ENCODE measurements around the gene RFX4. TPM values are rescaled to one million over a fixed set of nuclear protein-coding genes. Genes with fewer than 3 reads are reported as not detected.

Gene RFX4
- total and polyA plus RNA-seq, 10 of the 15 experiments (the other 5 are each of a cell fraction or from before 2014, with no cell fraction given) = 0.02 to 0.23 TPM; not detected in 8

DNA sequence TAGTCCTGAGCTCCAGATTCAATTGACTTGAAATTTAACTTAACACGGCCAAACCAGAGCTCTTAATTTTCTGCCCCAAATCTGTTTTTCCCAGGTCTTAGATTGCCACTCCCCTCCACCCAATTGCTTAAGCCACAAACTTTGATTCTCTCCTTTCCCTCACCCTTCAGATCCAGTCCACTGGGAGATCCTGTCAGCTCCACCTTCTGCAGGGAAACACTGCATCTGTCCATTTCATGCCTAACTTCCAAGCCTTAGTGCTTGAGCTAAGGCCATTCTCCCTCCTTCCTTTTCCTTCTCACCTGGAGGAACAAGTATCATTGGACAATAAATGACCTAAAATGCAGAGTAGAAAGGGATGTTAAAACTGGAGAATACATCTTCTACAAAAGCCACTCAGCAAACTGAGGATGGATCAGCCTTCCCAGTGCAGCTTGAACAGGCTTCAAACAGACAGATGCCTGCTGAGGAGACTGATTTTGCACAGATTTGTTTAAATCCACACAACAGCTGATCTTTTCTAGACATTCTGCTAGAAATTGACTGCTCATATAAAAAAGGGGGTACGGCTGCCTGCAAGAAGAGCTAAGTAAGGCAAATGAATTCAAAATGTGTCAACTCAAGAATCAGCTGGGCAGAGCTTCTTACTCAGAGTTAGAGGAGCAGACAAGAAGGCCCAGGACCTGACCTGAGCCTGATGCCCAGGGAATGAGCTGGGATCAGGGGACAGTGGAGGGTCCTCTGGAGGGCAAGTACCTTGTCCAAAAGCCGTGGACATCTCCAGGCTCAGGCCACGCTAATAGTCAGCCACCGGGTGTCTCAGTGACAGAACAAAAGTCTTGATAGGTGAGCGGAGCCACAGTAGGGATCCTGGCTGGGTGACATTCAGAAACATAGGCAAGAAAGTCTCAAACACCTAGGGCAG is 110.4 kb downstream of the RFX4 start:
- Histone ChIP-seq H3K4me2 (ENCODE audit: control insufficient read depth, insufficient read depth) (no peak overlapping the region), H3K4me3 (no peak overlapping the region), H3K36me3 (ENCODE audit: control insufficient read depth in 2 of 2, insufficient read depth in 2 of 2, low read length in 1 of 2) (no peaks in the 10 kb centered on the region), H3K79me2 (ENCODE audit: control insufficient read depth, insufficient read depth, low read length) (no peaks in the 10 kb centered on the region), H3K9me3 (replicated peaks; ENCODE audit: control insufficient read depth, insufficient read depth, low read length) (no peaks in the 10 kb centered on the region), H3K4me1 (ENCODE audit: control insufficient read depth, insufficient read depth, low read length) (no peaks in the 10 kb centered on the region), H2AFZ (ENCODE audit: control insufficient read depth, low read depth, low read length) (no peak overlapping the region), H4K20me1 (ENCODE audit: control insufficient read depth, insufficient read depth) (no peaks in the 10 kb centered on the region), H3K27ac (ENCODE audit: control insufficient read depth, insufficient read depth) (no peak overlapping the region), H3K9ac (ENCODE audit: control insufficient read depth, insufficient read depth, low read length) (no peak overlapping the region), H3K27me3 (replicated peaks in 1 of 2; ENCODE audit: control insufficient read depth in 2 of 2, insufficient read depth in 2 of 2, low read length in 1 of 2) (no peaks in the 10 kb centered on the region)
- ChIA-PET SMC1A (ENCODE audit: uncharacterized antibody, unreplicated experiment) (interaction anchor here (1.2 kb wide), 1 partner anchor 9 kb away, joined by 4 read pairs; no protein-coding TSS in a partner anchor), POLR2A (no interaction called here), CTCF (interaction anchor here (0.7 to 1.0 kb wide), 3 partner anchors 26 to 146 kb away, joined by 3 to 4 read pairs (median 3); no protein-coding TSS in a partner anchor), RAD21 (ENCODE audit: unreplicated experiment) (interaction anchor here (0.8 kb wide), 1 partner anchor 149 kb away, joined by 3 read pairs; no protein-coding TSS in a partner anchor)
- 38% methylated on average over 6 of the region's 6 CpGs for WGBS (ENCODE audit: insufficient coverage, insufficient replicate concordance, low lambda C conversion rate, missing lambda C conversion rate)
- ATAC-seq = no peak
- TF ChIP-seq IRF4 (IDR thresholded peaks at IDR 0.05; ENCODE audit: low read depth, low read length) (no peak), JUNB (IDR thresholded peaks at IDR 0.05) (no peak)
- TF ChIP-seq, protein P1, sequence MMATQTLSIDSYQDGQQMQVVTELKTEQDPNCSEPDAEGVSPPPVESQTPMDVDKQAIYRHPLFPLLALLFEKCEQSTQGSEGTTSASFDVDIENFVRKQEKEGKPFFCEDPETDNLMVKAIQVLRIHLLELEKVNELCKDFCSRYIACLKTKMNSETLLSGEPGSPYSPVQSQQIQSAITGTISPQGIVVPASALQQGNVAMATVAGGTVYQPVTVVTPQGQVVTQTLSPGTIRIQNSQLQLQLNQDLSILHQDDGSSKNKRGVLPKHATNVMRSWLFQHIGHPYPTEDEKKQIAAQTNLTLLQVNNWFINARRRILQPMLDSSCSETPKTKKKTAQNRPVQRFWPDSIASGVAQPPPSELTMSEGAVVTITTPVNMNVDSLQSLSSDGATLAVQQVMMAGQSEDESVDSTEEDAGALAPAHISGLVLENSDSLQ (IDR thresholded peaks at IDR 0.05) = no peak
- in situ Hi-C loops (cut with MboI) (no loop called here), intact Hi-C loops (cut with micrococcal nuclease; ENCODE audit: unreplicated experiment) (no loop called here)
- no peak for DNase-seq (ENCODE audit: low read depth, low spot score)
- BruUV-seq (replicated peaks) = no TSS peak
- no peak for FAIRE-seq

DNA sequence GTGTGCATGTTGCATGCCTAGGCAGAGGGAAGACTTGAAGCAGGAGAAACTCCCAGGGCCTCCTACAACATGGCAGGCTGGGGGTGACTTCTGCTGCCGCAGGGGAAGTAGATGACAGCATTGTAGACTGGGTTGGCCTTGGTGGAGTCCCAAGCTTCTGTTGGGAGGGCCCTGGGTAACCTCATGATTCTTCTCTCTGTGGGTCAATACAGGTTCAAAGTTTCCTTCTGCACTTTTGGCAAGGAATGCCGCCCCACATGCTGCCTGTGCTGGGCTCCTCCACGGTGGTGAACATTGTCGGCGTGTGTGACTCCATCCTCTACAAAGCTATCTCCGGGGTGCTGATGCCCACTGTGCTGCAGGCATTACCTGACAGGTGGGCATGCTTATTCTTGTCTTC is 113.3 kb downstream of the RFX4 start:
- POLR2A ChIA-PET = no interaction called here
- H3K27ac ChIP-seq (ENCODE audit: control insufficient read depth, insufficient read depth) = no peak overlapping the region
- SMC1A ChIA-PET (ENCODE audit: uncharacterized antibody, unreplicated experiment) = no interaction called here
- no TSS peak for BruUV-seq (replicated peaks)
- DNase-seq (ENCODE audit: low read depth, low spot score) (no peak), FAIRE-seq (no peak), ATAC-seq (no peak)
- RAD21 ChIA-PET (ENCODE audit: unreplicated experiment) = no interaction called here
- H4K20me1 ChIP-seq (ENCODE audit: control insufficient read depth, insufficient read depth) = no peaks in the 10 kb centered on the region
- H3K79me2 ChIP-seq (ENCODE audit: control insufficient read depth, insufficient read depth, low read length) = no peaks in the 10 kb centered on the region
- no peak overlapping the region for H3K4me2 ChIP-seq (ENCODE audit: control insufficient read depth, insufficient read depth)
- intact Hi-C loops (cut with micrococcal nuclease; ENCODE audit: unreplicated experiment) = no loop called here
- no peak overlapping the region for H3K4me3 ChIP-seq
- H3K9me3 ChIP-seq (replicated peaks; ENCODE audit: control insufficient read depth, insufficient read depth, low read length) = no peaks in the 10 kb centered on the region
- CTCF ChIA-PET = no interaction called here
- WGBS (ENCODE audit: insufficient coverage, insufficient replicate concordance, low lambda C conversion rate, missing lambda C conversion rate) = 51% methylated on average over 6 of the region's 6 CpGs
- H3K9ac ChIP-seq (ENCODE audit: control insufficient read depth, insufficient read depth, low read length) = no peak overlapping the region
- no peak overlapping the region for H2AFZ ChIP-seq (ENCODE audit: control insufficient read depth, low read depth, low read length)
- H3K4me1 ChIP-seq (ENCODE audit: control insufficient read depth, insufficient read depth, low read length) = no peaks in the 10 kb centered on the region
- no peaks in the 10 kb centered on the region for H3K27me3 ChIP-seq (replicated peaks in 1 of 2; ENCODE audit: control insufficient read depth in 2 of 2, insufficient read depth in 2 of 2, low read length in 1 of 2)
- in situ Hi-C loops (cut with MboI) = no loop called here
- no peaks in the 10 kb centered on the region for H3K36me3 ChIP-seq (ENCODE audit: control insufficient read depth in 2 of 2, insufficient read depth in 2 of 2, low read length in 1 of 2)
- TF ChIP-seq SMC3 (IDR thresholded peaks at IDR 0.05; ENCODE audit: borderline replicate concordance, low read length) (no peak), MXI1 (IDR thresholded peaks at IDR 0.05; ENCODE audit: low read depth, low read length) (no peak), SREBF1 (IDR thresholded peaks at IDR 0.05; ENCODE audit: low read length) (no peak), ZNF274 (IDR thresholded peaks at IDR 0.05; ENCODE audit: insufficient read depth, insufficient read length) (no peak), HDGF (IDR thresholded peaks at IDR 0.05) (no peak), TAF1 (IDR thresholded peaks at IDR 0.05; ENCODE audit: borderline replicate concordance, low read depth, low read length) (no peak)
- TF ChIP-seq, protein P2, sequence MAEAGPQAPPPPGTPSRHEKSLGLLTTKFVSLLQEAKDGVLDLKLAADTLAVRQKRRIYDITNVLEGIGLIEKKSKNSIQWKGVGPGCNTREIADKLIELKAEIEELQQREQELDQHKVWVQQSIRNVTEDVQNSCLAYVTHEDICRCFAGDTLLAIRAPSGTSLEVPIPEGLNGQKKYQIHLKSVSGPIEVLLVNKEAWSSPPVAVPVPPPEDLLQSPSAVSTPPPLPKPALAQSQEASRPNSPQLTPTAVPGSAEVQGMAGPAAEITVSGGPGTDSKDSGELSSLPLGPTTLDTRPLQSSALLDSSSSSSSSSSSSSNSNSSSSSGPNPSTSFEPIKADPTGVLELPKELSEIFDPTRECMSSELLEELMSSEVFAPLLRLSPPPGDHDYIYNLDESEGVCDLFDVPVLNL (IDR thresholded peaks at IDR 0.05; ENCODE audit: low read depth, low read length) = no peak
- TF ChIP-seq, protein P3, sequence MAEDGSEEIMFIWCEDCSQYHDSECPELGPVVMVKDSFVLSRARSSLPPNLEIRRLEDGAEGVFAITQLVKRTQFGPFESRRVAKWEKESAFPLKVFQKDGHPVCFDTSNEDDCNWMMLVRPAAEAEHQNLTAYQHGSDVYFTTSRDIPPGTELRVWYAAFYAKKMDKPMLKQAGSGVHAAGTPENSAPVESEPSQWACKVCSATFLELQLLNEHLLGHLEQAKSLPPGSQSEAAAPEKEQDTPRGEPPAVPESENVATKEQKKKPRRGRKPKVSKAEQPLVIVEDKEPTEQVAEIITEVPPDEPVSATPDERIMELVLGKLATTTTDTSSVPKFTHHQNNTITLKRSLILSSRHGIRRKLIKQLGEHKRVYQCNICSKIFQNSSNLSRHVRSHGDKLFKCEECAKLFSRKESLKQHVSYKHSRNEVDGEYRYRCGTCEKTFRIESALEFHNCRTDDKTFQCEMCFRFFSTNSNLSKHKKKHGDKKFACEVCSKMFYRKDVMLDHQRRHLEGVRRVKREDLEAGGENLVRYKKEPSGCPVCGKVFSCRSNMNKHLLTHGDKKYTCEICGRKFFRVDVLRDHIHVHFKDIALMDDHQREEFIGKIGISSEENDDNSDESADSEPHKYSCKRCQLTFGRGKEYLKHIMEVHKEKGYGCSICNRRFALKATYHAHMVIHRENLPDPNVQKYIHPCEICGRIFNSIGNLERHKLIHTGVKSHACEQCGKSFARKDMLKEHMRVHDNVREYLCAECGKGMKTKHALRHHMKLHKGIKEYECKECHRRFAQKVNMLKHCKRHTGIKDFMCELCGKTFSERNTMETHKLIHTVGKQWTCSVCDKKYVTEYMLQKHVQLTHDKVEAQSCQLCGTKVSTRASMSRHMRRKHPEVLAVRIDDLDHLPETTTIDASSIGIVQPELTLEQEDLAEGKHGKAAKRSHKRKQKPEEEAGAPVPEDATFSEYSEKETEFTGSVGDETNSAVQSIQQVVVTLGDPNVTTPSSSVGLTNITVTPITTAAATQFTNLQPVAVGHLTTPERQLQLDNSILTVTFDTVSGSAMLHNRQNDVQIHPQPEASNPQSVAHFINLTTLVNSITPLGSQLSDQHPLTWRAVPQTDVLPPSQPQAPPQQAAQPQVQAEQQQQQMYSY (CRISPR knock-in tag; IDR thresholded peaks at IDR 0.05) = no peak

All from GM12878 (cell line).